ENCODE measurements around the gene ARGLU1.

- no peak for TF ChIP-seq POLR2A (IDR thresholded peaks at IDR 0.05)
- TF ChIP-seq CTCF (IDR thresholded peaks at IDR 0.05): no peak
Observed at GRCh38 chr13:106617561-106617960, 49.6 kb upstream of the ARGLU1 start.

All from adrenal gland (tissue), 5 donors.